H9 (cell line): ENCODE measurements around the gene SZRD1. TPM values are rescaled to one million over a fixed set of nuclear protein-coding genes. Genes with fewer than 3 reads are reported as not detected.

Experiments used
- DNase-seq: peaks from one replicate; pipeline ENCODE4 v3.0.0-alpha.2; 2017
- H2AFZ ChIP-seq: one replicate; pipeline ENCODE4 v1.6.1; 2013; ENCODE audit warnings: mild to moderate bottlenecking, low read length, control low read depth, moderate library complexity
- H2AK5ac ChIP-seq: 2 replicates; pipeline ENCODE4 v1.6.1; 2013; ENCODE audit warnings: low read length, control low read depth, mixed read lengths; ENCODE audit not compliant: insufficient read length
- H2BK120ac ChIP-seq: one replicate; pipeline ENCODE4 v1.6.1; 2013; ENCODE audit warnings: low read depth, mild to moderate bottlenecking, low read length, control low read depth, inconsistent platforms; ENCODE audit not compliant: poor library complexity, severe bottlenecking
- H2BK12ac ChIP-seq: 2 replicates; pipeline ENCODE4 v1.6.1; 2013; ENCODE audit warnings: low read length, control low read depth, mixed read lengths, low read depth; ENCODE audit not compliant: insufficient read length
- H2BK15ac ChIP-seq: 2 replicates; pipeline ENCODE4 v1.6.1; 2013; ENCODE audit warnings: low read depth, low read length, control low read depth
- H2BK20ac ChIP-seq: one replicate; pipeline ENCODE4 v1.6.1; 2013; ENCODE audit warnings: low read depth, mild to moderate bottlenecking, low read length, control low read depth, inconsistent platforms; ENCODE audit not compliant: poor library complexity, severe bottlenecking
- H2BK5ac ChIP-seq: 2 replicates; pipeline ENCODE4 v1.6.1; 2013; ENCODE audit warnings: low read length, control low read depth, mixed read lengths; ENCODE audit not compliant: insufficient read length
- H3K14ac ChIP-seq: 2 replicates; pipeline ENCODE4 v1.6.1; 2013; ENCODE audit warnings: low read length, control low read depth; ENCODE audit not compliant: insufficient read depth
- H3K18ac ChIP-seq: 2 replicates; pipeline ENCODE4 v1.6.1; 2013; ENCODE audit warnings: low read depth, mild to moderate bottlenecking, mixed read lengths, low read length, control low read depth; ENCODE audit not compliant: insufficient read length
- H3K23ac ChIP-seq: 2 replicates; pipeline ENCODE4 v1.6.1; 2013; ENCODE audit warnings: low read length, control low read depth, mixed read lengths, low read depth; ENCODE audit not compliant: insufficient read length
- H3K23me2 ChIP-seq: 2 replicates; pipeline ENCODE4 v1.6.1; 2013; ENCODE audit warnings: low read depth, mild to moderate bottlenecking, mixed read lengths, low read length, control low read depth; ENCODE audit not compliant: insufficient read length, poor library complexity, severe bottlenecking
- H3K27ac ChIP-seq: 2 replicates; pipeline ENCODE4 v1.5.1; 2013; ENCODE audit warnings: low read length, control low read depth, mixed read lengths, low read depth; ENCODE audit not compliant: insufficient read length
- H3K27me3 ChIP-seq: 2 replicates; pipeline ENCODE4 v1.6.1; 2013; ENCODE audit warnings: low read length, control low read depth, inconsistent platforms; ENCODE audit not compliant: insufficient read depth
- H3K4ac ChIP-seq: 2 replicates; pipeline ENCODE4 v1.6.1; 2013; ENCODE audit warnings: low read depth, mild to moderate bottlenecking, control low read depth, inconsistent platforms, low read length, moderate library complexity
- H3K4me1 ChIP-seq: 2 replicates; pipeline ENCODE4 v1.6.1; 2013; ENCODE audit warnings: low read length, control low read depth, inconsistent platforms; ENCODE audit not compliant: insufficient read depth
- H3K4me2 ChIP-seq: 2 replicates; pipeline ENCODE4 v1.6.1; 2013; ENCODE audit warnings: low read length, control low read depth, mixed read lengths; ENCODE audit not compliant: insufficient read length, insufficient read depth
- H3K56ac ChIP-seq: 2 replicates; pipeline ENCODE4 v1.6.1; 2013; ENCODE audit warnings: low read depth, mild to moderate bottlenecking, mixed read lengths, low read length, control low read depth; ENCODE audit not compliant: insufficient read length
- H3K79me1 ChIP-seq: 2 replicates; pipeline ENCODE4 v1.6.1; 2013; ENCODE audit warnings: low read depth, mild to moderate bottlenecking, moderate library complexity, low read length, control low read depth, inconsistent platforms; ENCODE audit not compliant: insufficient read depth, poor library complexity, severe bottlenecking
- H3K79me2 ChIP-seq: 2 replicates; pipeline ENCODE4 v1.6.1; 2013; ENCODE audit warnings: low read length, control low read depth, inconsistent platforms; ENCODE audit not compliant: insufficient read depth
- H3K9ac ChIP-seq: 2 replicates; pipeline ENCODE4 v1.6.1; 2013; ENCODE audit warnings: low read length, control low read depth, mixed read lengths; ENCODE audit not compliant: insufficient read length; ENCODE audit errors: extremely low read depth
- H3K9me3 ChIP-seq: one replicate; pipeline ENCODE4 v1.6.1; 2013; ENCODE audit warnings: low read depth, low read length, inconsistent platforms; ENCODE audit not compliant: control insufficient read depth
- H3T11ph ChIP-seq: one replicate; pipeline ENCODE4 v1.6.1; 2013; ENCODE audit warnings: mild to moderate bottlenecking, low read length, control low read depth, inconsistent platforms
- H4K20me1 ChIP-seq: one replicate; pipeline ENCODE4 v1.6.1; 2013; ENCODE audit not compliant: control insufficient read depth, insufficient read length, insufficient read depth
- H4K5ac ChIP-seq: 2 replicates; pipeline ENCODE4 v1.6.1; 2013; ENCODE audit warnings: low read depth, mild to moderate bottlenecking, mixed read lengths, low read length, control low read depth; ENCODE audit not compliant: insufficient read length
- H4K8ac ChIP-seq: replicated peaks from 2 replicates; pipeline ENCODE4 v1.6.1; 2013; ENCODE audit warnings: low read length, control low read depth, mixed read lengths, low read depth; ENCODE audit not compliant: insufficient read length
- H4K91ac ChIP-seq: 2 replicates; pipeline ENCODE4 v1.6.1; 2013; ENCODE audit warnings: low read depth, mild to moderate bottlenecking, moderate library complexity, mixed read lengths, low read length, control low read depth; ENCODE audit not compliant: insufficient read length
- H3K27ac Mint-ChIP-seq, 3 experiments: 2 replicates in 2 of 3; 3 replicates in 1 of 3; pipeline ENCODE4 v1.8.0; 2020 to 2021; ENCODE audit warnings: mixed read lengths in 3 of 3, mild to moderate bottlenecking in 1 of 3, moderate library complexity in 1 of 3
- H3K27me3 Mint-ChIP-seq: 2 replicates; pipeline ENCODE4 v1.8.0; 2021; ENCODE audit warnings: low read depth, mild to moderate bottlenecking, moderate library complexity, mixed read lengths
- H3K36me3 Mint-ChIP-seq, 3 experiments: 2 replicates in 2 of 3; 3 replicates in 1 of 3; pipeline ENCODE4 v1.8.0; 2020 to 2021; ENCODE audit warnings: low read depth in 3 of 3, mixed read lengths in 3 of 3; ENCODE audit not compliant: insufficient read depth in 1 of 3
- H3K4me1 Mint-ChIP-seq, 2 experiments: 2 replicates each; pipeline ENCODE4 v1.8.0; 2020; ENCODE audit warnings: mixed read lengths in 2 of 2
- H3K4me3 Mint-ChIP-seq, 2 experiments: 2 replicates in 1 of 2; 3 replicates in 1 of 2; pipeline ENCODE4 v1.8.0; 2020 to 2021; ENCODE audit warnings: mild to moderate bottlenecking in 2 of 2, mixed read lengths in 2 of 2, moderate library complexity in 1 of 2
- H3K9me3 Mint-ChIP-seq, 2 experiments: 2 replicates in 1 of 2; 3 replicates in 1 of 2; pipeline ENCODE4 v1.8.0; 2020; ENCODE audit warnings: mild to moderate bottlenecking in 2 of 2, mixed read lengths in 2 of 2, moderate library complexity in 1 of 2
- CTCF ChIP-seq: fragments of 200-600 bp; sonication (generic); conservative IDR thresholded peaks from 3 replicates; pipeline ENCODE4 v1.8.0; 2021; ENCODE audit warnings: antibody characterized with exemption, mild to moderate bottlenecking
- WGBS: extraction: QIAGEN DNeasy Blood & Tissue Kit; methylation state at CpG from one replicate; pipeline ENCODE4 v1.1.7; 2013; ENCODE audit warnings: missing lambda C conversion rate, low lambda C conversion rate, mixed read lengths; ENCODE audit not compliant: insufficient read length; ENCODE audit errors: extremely low coverage; 5-methylcytosine and 5-hydroxymethylcytosine counted together
- total RNA-seq: library from RNA; stranded (reverse); gene quantifications from 2 replicates; pipeline ENCODE4 v1.2.1, GENCODE V29; 2021

SZRD1 gene
- total RNA-seq, 1 experiment from 2014 or later = 118 TPM

- H2BK20ac ChIP-seq = no peak overlapping the region
- no peak overlapping the region; a peak in 1 of 5 replicates for H3K4me3 Mint-ChIP-seq
- H4K8ac ChIP-seq = no peak overlapping the region
- peak overlapping the region; percentile 11 for H2AFZ ChIP-seq
- TF ChIP-seq CTCF = no peak
- H3K4me1 Mint-ChIP-seq = peaks cover 7 to 9% of the 10 kb centered on the region in 2 experiments
- no peak overlapping the region for H3T11ph ChIP-seq
- DNase-seq = peak; percentile 69
- no peak overlapping the region for H3K56ac ChIP-seq
- peaks cover 5% of the 10 kb centered on the region for H3K27me3 Mint-ChIP-seq
- no peaks in the 10 kb centered on the region for H3K9me3 ChIP-seq
- no peaks in the 10 kb centered on the region for H3K27me3 ChIP-seq
- no peak overlapping the region for H2BK15ac ChIP-seq
- no peak overlapping the region for H3K23ac ChIP-seq
- no peak overlapping the region for H3K27ac ChIP-seq
- no peak overlapping the region for H3K14ac ChIP-seq
- H3K18ac ChIP-seq = no peak overlapping the region
- H2BK120ac ChIP-seq = no peak overlapping the region
- H4K5ac ChIP-seq = no peak overlapping the region
- H3K79me1 ChIP-seq = no peaks in the 10 kb centered on the region
- peaks cover 4% of the 10 kb centered on the region; the same call in 1 of the 2 replicates for H3K4me1 ChIP-seq
- H3K79me2 ChIP-seq = no peaks in the 10 kb centered on the region
- no peak overlapping the region for H2BK5ac ChIP-seq
- no peak overlapping the region for H3K4me2 ChIP-seq
- H2AK5ac ChIP-seq = no peak overlapping the region
- no peak overlapping the region for H3K9ac ChIP-seq
- no CpG with 5 or more reads among the region's 3 CpGs for WGBS
- no peak overlapping the region for H3K4ac ChIP-seq
- H3K36me3 Mint-ChIP-seq = no peaks in the 10 kb centered on the region
- H3K9me3 Mint-ChIP-seq = no peaks in the 10 kb centered on the region; a peak in 1 of 5 replicates
- H3K23me2 ChIP-seq = no peaks in the 10 kb centered on the region
- H3K27ac Mint-ChIP-seq = no peak overlapping the region
- no peak overlapping the region for H2BK12ac ChIP-seq
- H4K91ac ChIP-seq = no peak overlapping the region
- H4K20me1 ChIP-seq = no peaks in the 10 kb centered on the region
Observed at GRCh38 chr1:16430606-16431005, 63.6 kb downstream of the SZRD1 start.
